EH (cell line): ENCODE measurements around the gene TAX1BP1.

ENCODE experiments used
- DNase-seq: peaks from one replicate; pipeline ENCODE4 v3.0.0-alpha.2; 2015; ENCODE audit warnings: low read depth

TAX1BP1 gene

GRCh38 chr7:27739301-27739908 lies 557 bp upstream of the TAX1BP1 start:
- DNase-seq: peak; percentile 10

- DNase-seq: peak; percentile 77
Observed at GRCh38 chr7:27740449-27741086, 606 bp downstream of the TAX1BP1 start.

- DNase-seq: peak; percentile 26
Observed at GRCh38 chr7:27742091-27742710, 2.2 kb downstream of the TAX1BP1 start.

GRCh38 chr7:27745064-27745583 lies 5.2 kb downstream of the TAX1BP1 start:
- DNase-seq: peak; percentile 84

DNA sequence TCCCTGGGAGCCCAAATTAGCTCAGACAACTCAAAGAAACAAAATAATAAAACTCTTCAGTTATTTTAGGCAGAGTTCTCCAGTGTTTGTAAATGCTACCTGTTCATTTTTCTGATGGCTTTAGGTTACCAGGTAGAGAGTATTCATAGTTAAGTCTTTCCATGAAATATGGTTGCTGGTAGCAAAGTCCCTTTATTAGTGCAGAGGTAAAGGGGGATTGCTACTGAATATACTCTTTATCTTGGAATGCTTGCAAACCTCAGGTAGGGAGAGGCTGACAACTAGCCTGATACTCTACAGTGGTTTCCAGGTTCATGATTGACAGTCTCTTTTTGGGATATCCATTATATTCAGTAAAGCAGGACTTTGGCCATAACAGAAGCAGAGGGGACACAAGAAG lies 6.5 kb downstream of the TAX1BP1 start:
- no peak for DNase-seq

DNA sequence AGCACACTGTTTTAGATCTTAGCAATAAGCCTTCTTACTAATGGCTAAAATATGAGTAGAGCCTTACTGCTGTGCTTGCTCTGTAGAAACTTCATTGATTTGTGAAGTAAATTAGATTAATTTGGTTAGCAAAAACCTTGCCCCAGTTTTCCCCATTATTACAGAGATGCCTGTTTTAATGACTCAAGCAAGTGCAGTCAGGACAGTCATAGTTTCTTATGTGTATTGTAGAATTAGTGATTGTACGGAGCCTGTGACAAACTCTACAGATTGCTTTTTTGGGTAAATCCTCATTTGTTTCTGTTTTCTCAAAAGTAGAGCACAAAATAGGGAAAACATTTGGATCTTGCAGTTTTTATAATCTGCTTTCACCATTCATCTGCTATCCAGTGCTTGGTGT lies 7.0 kb downstream of the TAX1BP1 start:
- DNase-seq: peak; percentile 19

DNA sequence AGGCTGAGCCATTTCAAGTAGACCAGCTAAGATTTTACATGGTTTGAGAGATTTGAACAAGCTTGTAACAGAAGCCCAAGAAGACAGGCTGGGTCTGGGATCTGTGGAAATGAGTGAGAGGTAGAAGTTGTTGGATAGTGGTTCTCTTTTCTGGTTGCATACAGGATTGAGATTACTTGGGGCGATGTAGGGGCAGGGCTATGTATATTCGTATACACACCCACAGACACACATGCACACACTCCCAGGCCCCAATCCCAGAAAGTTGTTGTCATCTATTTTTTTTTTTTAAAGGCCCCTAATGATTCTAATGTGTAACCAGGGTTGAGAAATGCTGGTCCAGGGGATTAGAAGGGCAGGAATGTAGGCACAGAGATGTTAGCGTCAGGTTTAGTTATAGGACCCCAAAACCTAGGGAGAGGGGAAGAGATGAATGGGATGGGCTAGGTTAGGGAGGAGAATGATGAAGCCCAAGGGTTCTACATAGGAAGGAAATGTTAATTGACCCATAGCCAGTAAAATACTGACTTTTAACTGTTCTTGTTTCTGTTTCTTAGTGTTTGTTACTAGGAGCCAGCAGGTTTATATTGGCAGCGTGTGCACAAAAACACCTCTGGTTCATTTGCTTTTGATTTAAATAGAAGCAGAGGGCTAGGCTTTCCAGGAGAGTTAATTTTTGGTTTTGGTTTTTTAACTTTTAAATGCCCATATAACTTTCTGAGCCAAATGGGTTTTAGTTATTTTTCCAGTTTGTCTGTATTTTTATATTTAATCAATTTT lies 7.8 kb downstream of the TAX1BP1 start:
- DNase-seq: no peak

GRCh38 chr7:27750316-27750715 lies 10.4 kb downstream of the TAX1BP1 start:
- DNase-seq: peak; percentile 59

DNA sequence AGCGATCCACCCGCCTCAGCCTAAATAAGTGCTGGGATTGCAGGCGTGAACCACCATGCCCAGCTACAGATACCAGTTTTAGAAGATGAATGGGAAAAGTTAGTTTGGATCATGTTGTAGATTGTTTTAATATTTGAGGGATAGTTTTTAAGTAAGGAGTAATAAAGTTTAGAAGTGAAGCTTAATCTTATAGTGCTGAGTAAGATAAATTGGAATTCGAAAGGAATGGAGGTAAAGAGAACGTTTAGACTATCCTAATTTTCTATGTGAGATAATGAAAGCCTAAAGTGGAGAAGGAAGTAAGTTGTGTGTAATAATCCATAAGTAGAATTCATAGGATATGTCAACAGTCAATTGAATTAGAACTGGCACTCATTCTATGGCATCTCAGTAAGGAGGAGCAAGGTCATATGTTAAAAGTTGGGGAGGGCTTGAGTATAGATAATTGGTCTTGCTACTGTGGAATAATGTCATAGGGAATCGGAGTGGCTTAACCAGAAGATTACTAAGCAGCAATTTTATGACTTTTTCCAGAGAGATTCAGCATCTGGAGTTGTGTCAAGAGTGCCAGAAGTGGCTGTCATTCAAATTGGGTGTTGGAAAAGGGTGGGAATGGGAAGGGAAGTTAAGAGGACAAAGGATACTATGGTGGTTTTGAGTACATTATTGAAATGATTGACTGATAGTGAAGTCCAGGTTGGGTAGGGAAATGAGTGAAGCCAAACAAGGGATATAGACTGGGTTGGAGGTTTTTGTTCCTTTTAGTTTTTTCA lies 12.1 kb downstream of the TAX1BP1 start:
- peak; percentile 35 for DNase-seq

DNA sequence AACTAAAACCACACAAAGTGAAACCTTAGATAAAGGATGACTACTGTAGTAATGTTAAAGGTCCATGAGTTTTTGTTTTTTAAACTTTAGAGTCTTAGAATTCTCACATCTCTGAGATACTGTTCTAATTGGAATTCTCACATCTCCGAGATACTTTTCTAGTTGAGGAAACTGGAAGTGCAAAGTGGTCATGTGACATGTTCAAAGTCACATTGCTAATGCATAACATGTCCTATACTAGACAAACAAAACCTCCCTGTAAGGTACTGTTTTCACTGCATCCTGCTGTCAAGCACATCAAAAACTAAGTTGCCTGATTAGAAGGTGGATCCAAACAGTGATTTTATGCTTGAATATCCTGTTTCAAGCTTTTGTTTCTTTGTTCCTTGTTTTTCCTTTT lies 13.9 kb downstream of the TAX1BP1 start:
- no peak for DNase-seq

DNA sequence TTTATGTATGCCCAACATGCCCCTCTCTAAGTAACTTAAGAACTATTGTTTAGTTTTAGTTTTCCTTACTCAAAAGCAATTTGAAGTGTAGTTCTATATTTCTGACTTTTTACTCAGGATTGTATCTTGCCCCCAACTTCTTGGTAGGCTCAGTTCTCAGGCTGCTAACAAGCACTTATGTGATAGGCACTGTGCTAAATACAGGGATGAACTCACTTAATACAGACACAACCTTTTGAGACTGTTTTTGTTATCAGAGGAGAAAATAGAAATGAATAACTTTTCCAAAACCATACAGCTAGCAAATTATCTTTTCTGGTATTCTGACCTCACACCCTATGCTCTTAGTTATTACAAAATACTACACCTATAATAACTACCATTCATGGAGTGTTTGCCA lies 16.3 kb downstream of the TAX1BP1 start:
- no peak for DNase-seq

GRCh38 chr7:27759491-27759890 lies 19.5 kb downstream of the TAX1BP1 start:
- peak; percentile 44 for DNase-seq

DNA sequence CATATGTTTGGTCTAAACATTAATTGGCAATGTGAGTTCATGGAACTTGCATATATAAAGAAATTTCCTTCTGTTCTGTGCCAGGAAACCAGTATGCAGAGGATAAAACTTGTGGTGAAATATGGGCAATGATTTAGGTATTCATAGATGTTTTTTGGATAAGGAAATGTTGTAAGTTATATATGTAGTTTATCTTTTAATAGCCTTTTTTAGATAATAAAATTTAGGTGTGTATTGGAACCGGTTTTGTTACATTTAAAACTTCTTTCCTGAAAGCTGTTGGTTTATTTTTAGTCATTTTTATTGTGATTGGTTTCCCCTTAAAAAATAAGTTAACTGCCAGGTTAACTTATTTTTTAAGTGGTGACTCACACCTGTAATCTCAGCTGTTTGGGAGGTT lies 22.1 kb downstream of the TAX1BP1 start:
- DNase-seq: no peak

GRCh38 chr7:27763983-27764508 lies 24.1 kb downstream of the TAX1BP1 start:
- DNase-seq: peak; percentile 16

GRCh38 chr7:27765841-27766240 lies 25.9 kb downstream of the TAX1BP1 start:
- DNase-seq: peak; percentile 18

DNA sequence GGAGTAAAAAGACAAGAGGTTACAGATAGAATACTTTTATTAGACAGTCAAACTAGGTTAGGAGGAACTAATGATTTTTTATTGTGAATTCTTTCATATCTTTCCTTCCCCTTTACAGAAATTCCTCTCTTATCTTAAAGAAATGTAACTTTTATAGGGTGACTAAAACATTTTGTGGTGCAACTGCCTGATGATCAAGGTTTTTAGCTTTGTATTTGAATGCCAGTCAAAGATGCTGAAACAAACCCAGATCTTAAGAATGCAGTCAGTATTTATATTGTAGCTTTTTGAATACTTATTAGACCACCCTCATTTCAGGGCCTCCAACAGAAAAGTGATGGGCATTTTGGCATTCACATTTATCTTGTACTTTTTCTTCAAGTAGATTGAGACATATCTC lies 27.4 kb downstream of the TAX1BP1 start:
- DNase-seq: peak; percentile 68

DNA sequence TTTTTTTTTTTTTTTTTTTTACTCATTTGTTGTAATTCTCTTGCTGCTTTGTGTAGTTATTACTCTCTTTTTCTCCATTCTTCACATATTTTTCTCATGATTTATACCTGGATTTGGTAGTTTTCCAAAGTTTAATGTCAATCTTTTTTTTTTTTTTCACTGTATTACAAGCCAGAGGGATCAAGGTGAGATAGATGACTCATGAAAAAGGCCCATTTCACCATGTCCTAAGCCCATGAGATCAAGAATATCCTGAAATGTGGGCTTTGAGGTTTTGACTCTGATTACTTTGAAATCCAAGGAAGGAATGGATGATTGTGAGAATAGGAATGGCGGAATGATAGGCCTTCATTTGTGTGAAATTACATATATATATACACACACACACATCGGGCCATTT lies 31.1 kb downstream of the TAX1BP1 start:
- no peak for DNase-seq

DNA sequence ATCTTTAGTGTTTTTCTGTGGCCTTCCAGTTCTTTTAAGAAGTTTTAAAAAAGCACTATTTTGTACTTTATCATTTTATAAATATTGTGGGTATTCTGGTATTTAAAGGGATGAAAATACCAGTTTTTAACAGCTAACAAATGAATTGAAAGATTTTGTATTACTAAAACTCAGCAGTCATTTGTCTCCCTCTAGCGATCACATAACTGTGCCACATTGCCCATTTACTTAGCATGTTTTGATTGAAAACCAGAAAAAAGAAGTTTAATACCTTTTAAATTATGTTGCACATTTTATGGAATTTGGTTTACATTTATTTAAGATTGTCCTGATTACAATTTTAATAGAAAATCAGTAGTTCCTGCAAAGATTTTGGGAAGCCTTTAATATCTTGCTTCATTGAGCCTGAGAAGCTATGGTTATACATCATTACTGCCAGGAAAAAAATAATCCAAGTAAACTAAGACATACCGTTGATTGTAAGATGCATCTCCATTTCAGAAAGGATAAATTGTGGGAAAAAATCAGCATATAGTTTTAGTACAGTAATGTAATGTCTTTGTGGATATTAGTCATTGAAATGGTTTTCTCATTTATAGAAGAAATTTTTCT lies 34.9 kb downstream of the TAX1BP1 start:
- DNase-seq: peak; percentile 64

DNA sequence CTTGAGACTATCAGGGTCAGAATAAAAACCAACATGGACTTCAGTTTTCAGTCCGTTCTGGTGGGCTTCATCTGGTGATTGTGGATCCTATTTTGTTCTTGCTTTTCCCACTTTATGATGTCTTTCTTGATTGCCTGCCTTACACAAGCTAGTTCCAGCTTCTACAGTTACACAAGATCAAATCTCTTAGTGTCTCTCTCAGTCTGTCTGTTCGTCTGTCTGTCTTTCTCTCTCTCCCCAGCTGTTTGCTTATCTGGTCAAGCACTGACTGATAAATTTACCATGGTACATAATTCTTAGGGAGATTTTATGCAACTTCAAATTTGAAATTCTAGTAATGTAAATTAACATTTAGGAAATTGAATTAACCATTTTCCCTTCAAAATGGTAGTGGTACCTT lies 35.8 kb downstream of the TAX1BP1 start:
- no peak for DNase-seq

GRCh38 chr7:27777662-27778061 lies 37.7 kb downstream of the TAX1BP1 start:
- no peak for DNase-seq

- peak; percentile 15 for DNase-seq
Observed at GRCh38 chr7:27779873-27780272, 39.9 kb downstream of the TAX1BP1 start.
